OCI-LY7 (cell line): ENCODE results near the gene MCL1. TPM values are rescaled to one million over a fixed set of nuclear protein-coding genes. Genes with fewer than 3 reads are reported as not detected.
"Not testable (repeated sequence)": the region's sequence is repeated elsewhere in the genome, so short reads cannot be mapped to it uniquely, and the experiment has no call there.

Experiments used
- BruUV-seq: library from RNA; stranded (reverse); fragments of 400-500 nt; replicated peaks from 2 replicates; lab custom pipeline; 2021; lab: Mats Ljungman, UMichigan
- CTCF ChIA-PET: fragments of 300-600 bp; sonication (Branson Sonifier 250); formaldehyde crosslinking; loops from one replicate; lab custom pipeline; 2022; ENCODE audit warnings: antibody characterized with exemption; ENCODE audit not compliant: unreplicated experiment; lab: Charles Lee
- POLR2A ChIA-PET: fragments of 300-600 bp; sonication (Branson Sonifier 250); formaldehyde crosslinking; loops from one replicate; lab custom pipeline; 2022; ENCODE audit warnings: antibody characterized with exemption; lab: Charles Lee
- DNase-seq: peaks from one replicate; pipeline ENCODE4 v3.0.0-alpha.2; 2015; ENCODE audit warnings: low spot score
- H2AFZ ChIP-seq: fragments of 200-600 bp; sonication (generic), shearing (Covaris generic); 2 replicates; pipeline ENCODE4 v1.6.1; 2014; ENCODE audit warnings: mild to moderate bottlenecking, antibody characterized with exemption, low read length, moderate library complexity
- H3K27ac ChIP-seq: fragments of 200-600 bp; sonication (generic); 2 replicates; pipeline ENCODE4 v1.5.1; 2014; ENCODE audit warnings: mixed run types, low read depth, mild to moderate bottlenecking, moderate library complexity, low read length, inconsistent platforms; ENCODE audit not compliant: poor library complexity, severe bottlenecking
- H3K36me3 ChIP-seq: fragments of 200-600 bp; sonication (generic); 2 replicates; pipeline ENCODE4 v1.6.1; 2014; ENCODE audit warnings: mild to moderate bottlenecking, antibody characterized with exemption, low read length, moderate library complexity, mixed read lengths; ENCODE audit not compliant: insufficient read depth
- H3K4me1 ChIP-seq: fragments of 200-600 bp; sonication (generic); 2 replicates; pipeline ENCODE4 v1.5.1; 2014; ENCODE audit warnings: mild to moderate bottlenecking, low read length; ENCODE audit not compliant: insufficient read depth, poor library complexity, severe bottlenecking
- H3K4me2 ChIP-seq: fragments of 200-600 bp; sonication (generic); 2 replicates; pipeline ENCODE4 v1.6.1; 2014; ENCODE audit warnings: mild to moderate bottlenecking, low read length
- H3K4me3 ChIP-seq: fragments of 200-600 bp; sonication (generic); 2 replicates; pipeline ENCODE4 v1.5.1; 2014; ENCODE audit warnings: mild to moderate bottlenecking, low read depth, low read length; ENCODE audit not compliant: poor library complexity, severe bottlenecking
- H3K79me2 ChIP-seq: fragments of 200-600 bp; sonication (generic); 2 replicates; pipeline ENCODE4 v1.6.1; 2016; ENCODE audit warnings: low read depth, mild to moderate bottlenecking, low read length, moderate library complexity, mixed read lengths; ENCODE audit not compliant: insufficient read depth
- H3K9me2 ChIP-seq: fragments of 200-600 bp; sonication (generic); 2 replicates; pipeline ENCODE4 v1.6.1; 2016; ENCODE audit warnings: mild to moderate bottlenecking, low read length, mixed read lengths; ENCODE audit not compliant: insufficient read depth
- H3K9me3 ChIP-seq: fragments of 200-600 bp; sonication (generic); 2 replicates; pipeline ENCODE4 v1.6.1; 2014; ENCODE audit warnings: mild to moderate bottlenecking, mixed run types, low read length, mixed read lengths
- H4K20me1 ChIP-seq: fragments of 200-600 bp; sonication (generic); 2 replicates; pipeline ENCODE4 v1.6.1; 2014; ENCODE audit warnings: mild to moderate bottlenecking, antibody characterized with exemption, low read length, moderate library complexity, mixed read lengths; ENCODE audit not compliant: insufficient read depth
- CTCF ChIP-seq: fragments of 200-600 bp; sonication (generic); conservative IDR thresholded peaks from 2 replicates; pipeline ENCODE4 v1.5.1; 2014; ENCODE audit warnings: mild to moderate bottlenecking, antibody characterized with exemption, low read length, moderate library complexity, mixed read lengths
- EZH2phosphoT487 ChIP-seq: fragments of 200-600 bp; sonication (generic); IDR thresholded peaks from 2 replicates; pipeline ENCODE4 v1.6.1; 2018; ENCODE audit warnings: low read depth, borderline replicate concordance, mild to moderate bottlenecking, mixed run types, antibody characterized with exemption, low read length, moderate library complexity, mixed read lengths
- intact Hi-C: fragments of 100-400 bp; cut with micrococcal nuclease; formaldehyde crosslinking; loops from one replicate; pipeline ENCODE4 v1.10.0; 2022; ENCODE audit not compliant: unreplicated experiment
- total RNA-seq, 2 experiments: library from RNA; depleted of rRNA in 1 of 2; stranded (reverse); fragments of >200 nt in 1 of 2; shearing (Covaris generic) in 1 of 2; gene quantifications; 2 replicates each; pipeline ENCODE4 v1.2.3, GENCODE V29; 2014 to 2022

The MCL1 gene
- total RNA-seq, 2 experiments from 2014 or later, result 102 to 157 TPM

GRCh38 chr1:150567341-150567716 lies 12.1 kb downstream of the MCL1 start:
- CTCF ChIA-PET, result interaction anchor here (1.1 to 1.7 kb wide), 2 partner anchors 12 to 62 kb away, joined by 6 to 7 read pairs; partner anchors contain the start of genes ENSA and MCL1

GRCh38 chr1:150566589-150567340 lies 12.6 kb downstream of the MCL1 start:
- POLR2A ChIA-PET, result interaction anchor here (0.7 to 10.5 kb wide), 4 partner anchors 9 to 507 kb away, joined by 3 to 260 read pairs (median 6); partner anchors contain the start of gene MCL1
- H3K4me3 ChIP-seq, result peak overlapping the region; percentile 57
- CTCF ChIA-PET, result no interaction called here
- TF ChIP-seq CTCF (no peak), EZH2phosphoT487 (no peak)
- H3K27ac ChIP-seq, result peak overlapping the region; percentile 99
- H4K20me1 ChIP-seq, result no peaks in the 10 kb centered on the region
- peak overlapping the region; percentile 78 for H3K4me2 ChIP-seq
- no TSS peak for BruUV-seq
- no peak overlapping the region for H2AFZ ChIP-seq
- peaks cover 95% of the 10 kb centered on the region for H3K4me1 ChIP-seq
- intact Hi-C loops, result loop anchor here (10.0 kb wide), 1 partner anchor 202 kb away; the partner anchor contains the start of gene RPRD2
- no peaks in the 10 kb centered on the region for H3K9me3 ChIP-seq
- no peak for DNase-seq
- H3K79me2 ChIP-seq, result peaks cover 52% of the 10 kb centered on the region; the same call in 1 of the 2 replicates
- no peaks in the 10 kb centered on the region for H3K9me2 ChIP-seq
- H3K36me3 ChIP-seq, result peaks cover 22% of the 10 kb centered on the region

More at GRCh38 chr1:150567341-150567716, 12.1 kb downstream of the MCL1 start:
- Histone ChIP-seq H4K20me1 (no peaks in the 10 kb centered on the region), H3K4me2 (peak overlapping the region; percentile 78), H3K4me3 (peak overlapping the region; percentile 57), H3K9me2 (no peaks in the 10 kb centered on the region), H3K36me3 (peaks cover 28% of the 10 kb centered on the region), H3K4me1 (peaks cover 91% of the 10 kb centered on the region), H3K79me2 (peaks cover 55% of the 10 kb centered on the region; the same call in 1 of the 2 replicates), H3K27ac (peak overlapping the region; percentile 99), H3K9me3 (no peaks in the 10 kb centered on the region), H2AFZ (no peak overlapping the region; the same call in 1 of the 2 replicates)
- BruUV-seq, result no TSS peak
- intact Hi-C loops, result loop anchor here (10.0 kb wide), 1 partner anchor 203 kb away; the partner anchor contains the start of gene RPRD2
- TF ChIP-seq EZH2phosphoT487 (no peak), CTCF (no peak)
- POLR2A ChIA-PET, result interaction anchor here (1.1 to 10.5 kb wide), 2 partner anchors 9 to 53 kb away, joined by 3 to 260 read pairs; partner anchors contain the start of gene MCL1
- DNase-seq, result peak; percentile 64

- Histone ChIP-seq H3K4me1 (peaks cover 97% of the 10 kb centered on the region), H3K79me2 (peaks cover 40% of the 10 kb centered on the region; the same call in 1 of the 2 replicates), H3K27ac (peak overlapping the region; percentile 99), H3K4me2 (peak overlapping the region; percentile 97)
- intact Hi-C loops, result loop anchor here (10.0 kb wide), 1 partner anchor 201 kb away; the partner anchor contains the start of gene RPRD2
- H3K9me3 ChIP-seq, H4K20me1 ChIP-seq, BruUV-seq, CTCF ChIA-PET, H3K36me3 ChIP-seq, H3K4me3 ChIP-seq, H2AFZ ChIP-seq, H3K9me2 ChIP-seq, DNase-seq: not testable (repeated sequence)
- POLR2A ChIA-PET, result interaction anchor here (0.6 to 10.5 kb wide), 8 partner anchors 11 to 440 kb away, joined by 3 to 260 read pairs (median 3); partner anchors contain the start of genes ENSA and MCL1
Observed at GRCh38 chr1:150565240-150565991, 14.0 kb downstream of the MCL1 start.
